Measurements from ENCODE around the gene SBF2. TPM values are rescaled to one million over a fixed set of nuclear protein-coding genes. Genes with fewer than 3 reads are reported as not detected.

Gene SBF2
- total RNA-seq, 4 donors from 2014 or later: 42.3 to 106 (median 45.3) TPM

GRCh38 chr11:10275714-10276113 is 18.3 kb downstream of the SBF2 start:
- H3K27ac ChIP-seq: no peak overlapping the region
- no peaks in the 10 kb centered on the region for H3K9me3 ChIP-seq
- H3K4me1 ChIP-seq: peaks cover 12% of the 10 kb centered on the region
- TF ChIP-seq POLR2AphosphoS5 (IDR thresholded peaks at IDR 0.05) (no peak), POLR2A (IDR thresholded peaks at IDR 0.05) (no peak), EP300 (IDR thresholded peaks at IDR 0.05) (no peak), CTCF (IDR thresholded peaks at IDR 0.05) (no peak)
- H3K4me3 ChIP-seq: no peak overlapping the region
- DNase-seq (ENCODE audit: low spot score in 2 of 2): no peak
- H3K36me3 ChIP-seq: no peaks in the 10 kb centered on the region
- H3K27me3 ChIP-seq: no peaks in the 10 kb centered on the region

GRCh38 chr11:10274726-10275125 is 19.3 kb downstream of the SBF2 start:
- no peak for DNase-seq (ENCODE audit: low spot score in 2 of 2)
- H3K4me3 ChIP-seq: no peak overlapping the region
- no peak overlapping the region for H3K27ac ChIP-seq
- no peaks in the 10 kb centered on the region for H3K9me3 ChIP-seq
- H3K4me1 ChIP-seq: peaks cover 12% of the 10 kb centered on the region
- H3K27me3 ChIP-seq: no peaks in the 10 kb centered on the region
- H3K36me3 ChIP-seq: no peaks in the 10 kb centered on the region
- WGBS: 52% methylated on average over 1 of the region's 1 CpG
- TF ChIP-seq CTCF (IDR thresholded peaks at IDR 0.05) (no peak), POLR2AphosphoS5 (IDR thresholded peaks at IDR 0.05) (no peak), EP300 (IDR thresholded peaks at IDR 0.05) (no peak), POLR2A (IDR thresholded peaks at IDR 0.05) (no peak)

GRCh38 chr11:10273738-10274137 is 20.3 kb downstream of the SBF2 start:
- TF ChIP-seq CTCF (IDR thresholded peaks at IDR 0.05) (no peak), EP300 (IDR thresholded peaks at IDR 0.05) (no peak), POLR2AphosphoS5 (IDR thresholded peaks at IDR 0.05) (no peak), POLR2A (IDR thresholded peaks at IDR 0.05) (no peak)
- no peaks in the 10 kb centered on the region for H3K36me3 ChIP-seq
- no peak overlapping the region for H3K27ac ChIP-seq
- peaks cover 12% of the 10 kb centered on the region for H3K4me1 ChIP-seq
- no peak overlapping the region for H3K4me3 ChIP-seq
- no peaks in the 10 kb centered on the region for H3K9me3 ChIP-seq
- no peaks in the 10 kb centered on the region for H3K27me3 ChIP-seq
- DNase-seq (ENCODE audit: low spot score in 2 of 2): no peak

- DNase-seq (ENCODE audit: low spot score in 2 of 2): no peak
- TF ChIP-seq CTCF (IDR thresholded peaks at IDR 0.05): no peak
- no peak for TF ChIP-seq EP300 (IDR thresholded peaks at IDR 0.05)
- TF ChIP-seq POLR2A (IDR thresholded peaks at IDR 0.05): no peak
- TF ChIP-seq POLR2AphosphoS5 (IDR thresholded peaks at IDR 0.05): no peak
- no peaks in the 10 kb centered on the region for H3K9me3 ChIP-seq
- no peaks in the 10 kb centered on the region for H3K27me3 ChIP-seq
- peaks cover 12% of the 10 kb centered on the region for H3K4me1 ChIP-seq
- WGBS: 94% methylated on average over 4 of the region's 11 CpGs
- H3K27ac ChIP-seq: no peak overlapping the region
- no peaks in the 10 kb centered on the region for H3K36me3 ChIP-seq
- H3K4me3 ChIP-seq: no peak overlapping the region
These were observed 21.9 kb downstream of the SBF2 start for GRCh38 chr11:10272132-10272531.

- Histone ChIP-seq H3K27me3 (no peaks in the 10 kb centered on the region), H3K9me3 (no peaks in the 10 kb centered on the region), H3K27ac (no peak overlapping the region), H3K36me3 (no peaks in the 10 kb centered on the region), H3K4me1 (peaks cover 5% of the 10 kb centered on the region), H3K4me3 (no peak overlapping the region)
- WGBS: 60% methylated on average over 5 of the region's 5 CpGs
- no peak for DNase-seq (ENCODE audit: low spot score in 2 of 2)
- TF ChIP-seq CTCF (IDR thresholded peaks at IDR 0.05) (no peak), EP300 (IDR thresholded peaks at IDR 0.05) (no peak), POLR2AphosphoS5 (IDR thresholded peaks at IDR 0.05) (no peak), POLR2A (IDR thresholded peaks at IDR 0.05) (no peak)
These were observed 25.1 kb downstream of the SBF2 start for GRCh38 chr11:10268746-10269488.
